Activated CD8-positive, alpha-beta memory T cell treated with anti-CD3 and anti-CD28 coated beads, Interleukin-2, amount 50 U/mL, for 1 hour (primary cell): ENCODE measurements around the gene GGT1.
"Not testable (repeated sequence)": the region's sequence is repeated elsewhere in the genome, so short reads cannot be mapped to it uniquely, and the experiment has no call there.

ENCODE experiments used
- DNase-seq: peaks from one replicate; pipeline ENCODE4 v3.0.0-alpha.2; 2020; ENCODE audit errors: extremely low read depth

GGT1 gene

DNA sequence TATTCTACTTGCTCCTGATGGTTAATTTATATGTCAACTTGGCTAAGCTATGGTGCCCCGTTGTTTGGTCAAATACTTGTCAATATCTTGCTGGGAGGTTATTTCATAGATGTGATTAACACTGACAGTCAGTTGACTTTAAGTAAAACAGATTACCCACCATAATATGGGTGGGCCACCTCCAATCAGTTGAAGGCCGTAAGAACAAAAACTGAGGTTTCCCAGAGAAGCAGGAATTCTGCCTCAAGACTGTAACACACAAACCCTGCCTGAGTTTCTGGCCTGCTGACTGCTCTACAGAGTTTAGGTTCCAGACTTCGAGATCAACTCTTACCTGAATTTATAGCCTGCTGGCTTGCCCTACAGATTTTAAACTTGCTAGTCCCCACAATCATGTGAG lies 33.5 kb downstream of the GGT1 start:
- DNase-seq: not testable (repeated sequence)

DNA sequence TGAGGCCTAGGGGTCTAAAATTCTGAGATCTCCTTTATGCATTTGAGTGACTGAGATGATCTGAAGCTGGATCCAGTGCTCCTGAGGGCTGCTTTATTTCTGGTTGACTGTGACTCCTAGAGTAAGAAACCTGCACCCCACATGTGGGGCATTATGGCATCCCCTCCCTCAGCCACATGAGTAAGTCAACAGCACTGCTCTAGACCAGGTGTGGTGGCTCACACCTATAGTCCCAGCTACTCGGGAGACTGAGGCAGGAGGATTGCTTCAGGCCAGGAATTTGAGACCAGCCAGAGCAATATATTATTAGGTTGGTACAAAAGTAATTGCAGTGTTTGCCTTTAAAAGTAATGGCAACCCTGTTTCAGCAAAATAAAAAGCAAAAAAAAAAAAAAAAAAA lies 39.3 kb downstream of the GGT1 start:
- not testable (repeated sequence) for DNase-seq

DNA sequence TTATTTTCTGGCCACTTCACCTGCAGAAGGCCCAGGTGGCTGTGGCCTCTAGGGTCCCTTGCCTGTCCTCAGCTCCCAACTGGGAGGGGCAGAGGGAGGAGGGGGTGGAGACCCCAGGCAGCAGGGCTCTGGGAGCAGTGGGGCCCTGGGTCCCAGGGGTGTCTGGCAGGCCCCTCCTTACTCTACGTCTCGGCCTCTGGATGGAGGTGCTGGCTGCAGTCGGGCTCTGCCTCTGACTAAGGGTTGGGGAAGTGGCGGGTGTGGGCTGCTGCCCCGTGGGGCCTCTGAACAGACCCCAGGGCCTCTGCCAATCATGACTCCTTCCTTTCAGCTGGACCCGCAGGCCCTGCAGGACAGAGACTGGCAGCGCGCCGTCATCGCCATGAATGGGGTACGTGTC lies 41.4 kb downstream of the GGT1 start:
- DNase-seq: not testable (repeated sequence)

DNA sequence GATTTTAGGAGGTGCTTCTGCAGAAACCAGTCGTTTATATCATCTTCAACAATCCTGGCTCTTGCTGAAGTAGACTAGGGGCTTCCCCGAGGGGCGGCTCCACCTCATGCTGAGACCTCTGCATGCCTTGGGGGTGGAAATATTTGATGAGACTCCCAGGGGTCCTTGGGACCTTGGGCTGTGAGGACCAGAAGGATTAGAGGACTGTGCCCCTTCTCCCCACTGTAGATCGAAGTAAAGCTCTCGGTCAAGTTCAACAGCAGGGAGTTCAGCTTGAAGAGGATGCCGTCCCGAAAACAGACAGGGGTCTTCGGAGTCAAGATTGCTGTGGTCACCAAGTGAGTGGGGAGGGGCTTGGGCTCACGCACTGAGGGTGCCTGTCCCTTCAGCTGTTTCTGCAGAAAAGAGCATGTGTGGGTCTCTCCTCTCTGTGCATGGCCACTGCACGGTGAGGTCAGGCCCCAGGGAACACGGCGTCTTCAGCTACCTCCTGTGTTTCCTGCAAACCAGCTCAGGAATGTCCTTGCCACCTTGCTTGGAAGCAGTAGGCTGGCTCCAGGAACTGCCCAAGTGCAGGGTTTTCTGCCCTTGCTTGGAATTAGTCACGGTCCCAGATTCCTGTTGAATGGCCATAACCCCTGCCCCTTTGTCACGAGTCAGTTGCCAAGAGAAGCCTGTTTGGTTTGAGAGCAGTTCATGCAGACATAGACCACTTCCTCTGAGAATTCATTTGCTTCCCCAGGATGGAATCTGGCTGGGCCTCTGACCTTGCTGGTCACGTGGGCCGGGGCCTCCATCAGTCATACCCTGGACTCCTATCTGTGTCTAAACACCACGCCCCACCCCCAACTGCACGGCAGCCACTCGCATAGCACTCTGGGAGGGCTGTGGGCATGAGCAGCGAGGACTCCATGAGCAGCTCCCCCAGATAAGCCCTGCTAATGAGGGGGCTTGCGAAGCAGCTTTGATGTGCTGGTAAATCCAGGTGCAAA lies 42.7 kb downstream of the GGT1 start:
- not testable (repeated sequence) for DNase-seq

DNA sequence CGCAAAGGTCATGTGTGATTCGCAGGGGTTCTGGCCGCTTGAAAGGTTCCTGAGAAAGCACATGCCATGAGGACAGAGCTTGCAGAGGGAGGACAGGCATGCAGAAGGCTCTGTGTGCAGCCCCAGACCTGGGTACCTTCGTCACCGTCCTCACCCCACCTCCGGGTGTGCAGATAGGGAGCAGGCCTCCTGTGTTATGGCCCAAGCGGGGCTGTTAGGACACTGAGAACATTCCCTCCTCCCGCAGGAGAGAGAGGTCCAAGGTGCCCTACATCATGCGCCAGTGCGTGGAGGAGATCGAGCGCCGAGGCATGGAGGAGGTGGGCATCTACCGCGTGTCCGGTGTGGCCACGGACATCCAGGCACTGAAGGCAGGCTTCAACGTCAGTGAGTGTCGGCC lies 43.8 kb downstream of the GGT1 start:
- not testable (repeated sequence) for DNase-seq

DNA sequence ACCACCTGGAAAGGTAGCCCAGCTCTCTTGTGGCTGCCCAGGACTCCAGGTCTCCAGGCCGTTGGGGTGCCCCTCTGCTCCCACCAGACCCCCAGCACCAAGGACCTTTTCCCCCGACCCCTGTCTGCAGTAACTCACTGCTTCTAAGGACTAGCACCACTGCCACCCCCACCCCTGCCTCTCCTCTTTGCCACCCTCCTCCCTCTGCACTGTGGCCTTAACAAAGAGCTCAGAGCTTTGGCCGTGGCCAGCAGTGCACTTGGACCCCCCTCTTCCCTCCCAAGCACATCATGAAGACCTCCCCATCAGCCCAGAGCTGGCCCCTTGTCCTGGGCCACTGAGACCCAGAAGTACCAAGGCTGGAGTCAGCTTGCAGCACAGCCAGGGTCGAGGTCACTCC lies 46.4 kb downstream of the GGT1 start:
- not testable (repeated sequence) for DNase-seq

DNA sequence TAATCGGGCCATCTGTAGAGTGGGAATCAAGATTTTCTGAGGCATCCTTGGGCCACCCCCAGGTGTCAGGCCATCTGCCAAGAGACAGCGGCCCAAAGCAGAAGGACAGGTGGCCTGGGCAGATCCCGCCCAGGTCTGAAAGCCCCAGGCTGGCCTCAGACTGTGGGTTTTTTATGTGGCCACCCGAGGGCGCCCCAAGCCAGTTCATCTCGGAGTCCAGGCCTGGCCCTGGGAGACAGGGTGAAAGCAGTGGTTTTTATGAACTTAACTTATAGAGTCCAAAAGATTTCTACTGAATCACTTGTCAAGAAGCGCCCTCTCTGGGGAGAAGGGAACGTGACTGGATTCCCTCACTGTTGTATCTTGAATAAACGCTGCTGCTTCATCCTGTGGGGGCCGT lies 47.9 kb downstream of the GGT1 start:
- not testable (repeated sequence) for DNase-seq

DNA sequence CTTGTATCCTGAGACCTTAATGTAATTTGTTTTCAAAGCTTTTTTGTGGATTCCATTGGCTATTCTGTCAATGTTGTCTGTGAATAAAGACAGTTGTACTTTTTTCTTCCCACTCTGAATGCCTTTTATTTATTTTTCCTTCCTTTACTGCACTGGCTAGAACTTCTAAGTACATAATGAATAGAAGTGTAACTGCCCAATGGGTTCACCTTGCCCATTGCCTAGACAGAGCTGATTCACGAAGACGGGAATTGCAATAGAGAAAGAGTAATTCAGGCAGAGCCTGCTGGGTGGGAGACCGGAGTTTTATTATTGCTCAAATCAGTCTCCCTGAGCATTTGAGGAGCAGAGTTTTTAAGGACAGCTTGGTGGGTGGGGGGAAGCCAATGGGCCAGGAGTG lies 62.4 kb downstream of the GGT1 start:
- not testable (repeated sequence) for DNase-seq

DNA sequence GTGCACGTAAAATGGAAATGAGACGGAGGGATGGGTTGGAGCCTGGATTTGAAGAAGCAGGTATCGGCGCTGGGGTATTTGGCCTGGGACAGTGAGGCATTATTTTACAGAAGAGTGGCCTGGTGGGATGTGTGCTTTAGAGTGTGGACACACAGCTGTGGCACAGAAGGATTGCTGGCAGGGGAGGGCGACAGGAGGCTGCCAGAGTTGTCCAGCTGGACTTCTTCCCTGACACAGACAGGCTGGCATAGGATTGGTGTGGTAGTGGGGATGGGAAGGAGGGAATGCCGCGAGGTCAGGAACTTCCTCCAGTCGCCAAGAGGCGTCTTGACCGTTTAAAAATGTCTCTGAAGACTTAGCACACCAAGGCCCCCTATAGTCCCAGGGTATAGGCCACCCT lies 64.9 kb downstream of the GGT1 start:
- not testable (repeated sequence) for DNase-seq

DNA sequence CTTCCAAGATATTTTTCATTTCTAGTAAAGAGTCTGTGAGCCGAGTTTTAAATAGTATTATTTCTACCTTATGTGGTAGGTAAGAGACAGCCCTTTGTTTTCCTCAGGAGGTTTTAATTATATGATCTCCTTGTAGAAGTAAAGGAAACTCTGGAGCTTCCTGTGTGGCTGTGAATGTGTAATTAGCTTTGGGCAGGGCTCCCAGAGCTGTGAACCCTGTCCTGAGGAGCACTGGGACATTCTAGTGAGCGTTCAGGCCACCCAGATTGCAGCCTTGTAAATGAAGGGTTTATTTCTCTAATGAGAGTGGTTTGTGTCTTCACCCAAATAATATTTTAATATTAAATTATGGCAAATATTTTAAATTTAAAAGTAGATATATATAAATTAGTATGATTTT lies 69.5 kb downstream of the GGT1 start:
- DNase-seq: not testable (repeated sequence)
